Measurements from ENCODE around the gene RIT2.

Gene RIT2

GRCh38 chr18:42756214-42756613, 359.3 kb downstream of the RIT2 start:
- Histone ChIP-seq H3K9me3 (ENCODE audit: control insufficient read depth, low read length) (no peaks in the 10 kb centered on the region), H3K4me3 (ENCODE audit: low read depth, low read length) (no peak overlapping the region), H3K4me2 (ENCODE audit: low read length) (no peak overlapping the region), H3K27ac (no peak overlapping the region), H3K9ac (no peak overlapping the region), H3K27me3 (ENCODE audit: control insufficient read depth, insufficient read depth, low read length) (no peaks in the 10 kb centered on the region), H2AFZ (no peak overlapping the region), H3K4me1 (no peaks in the 10 kb centered on the region), H3K79me2 (no peaks in the 10 kb centered on the region), H3K36me3 (ENCODE audit: control insufficient read depth, insufficient read depth, low read length) (no peaks in the 10 kb centered on the region)
- TF ChIP-seq CTCF (IDR thresholded peaks at IDR 0.05) = no peak

DNA sequence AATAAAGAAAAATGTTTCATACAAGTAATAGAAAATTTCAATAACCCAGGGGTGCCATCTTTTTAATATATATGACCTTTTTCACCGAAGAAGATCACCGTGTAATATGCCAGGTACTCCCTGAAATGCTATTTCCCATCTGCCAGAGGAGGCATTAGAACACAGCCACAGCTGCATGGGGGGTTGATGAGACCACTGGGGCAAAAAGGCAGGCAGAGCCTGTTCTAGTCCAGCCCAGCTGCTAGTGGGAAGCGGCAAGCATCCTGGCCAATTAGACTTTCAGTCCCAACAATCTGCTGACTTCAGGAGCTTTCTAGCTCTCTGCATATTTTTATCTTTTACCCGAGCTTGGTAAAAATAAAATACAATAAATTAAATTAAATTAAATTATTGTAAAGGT, 362.6 kb downstream of the RIT2 start:
- Histone ChIP-seq H2AFZ (no peak overlapping the region), H3K9ac (no peak overlapping the region), H3K36me3 (ENCODE audit: control insufficient read depth, insufficient read depth, low read length) (no peaks in the 10 kb centered on the region), H3K4me2 (ENCODE audit: low read length) (no peak overlapping the region), H3K79me2 (no peaks in the 10 kb centered on the region), H3K9me3 (ENCODE audit: control insufficient read depth, low read length) (no peaks in the 10 kb centered on the region), H3K4me3 (ENCODE audit: low read depth, low read length) (no peak overlapping the region), H3K27ac (no peak overlapping the region), H3K27me3 (ENCODE audit: control insufficient read depth, insufficient read depth, low read length) (no peaks in the 10 kb centered on the region), H3K4me1 (no peaks in the 10 kb centered on the region)
- no peak for TF ChIP-seq CTCF (IDR thresholded peaks at IDR 0.05)

GRCh38 chr18:42746794-42747193, 368.7 kb downstream of the RIT2 start:
- Histone ChIP-seq H3K27me3 (ENCODE audit: control insufficient read depth, insufficient read depth, low read length) (no peaks in the 10 kb centered on the region), H2AFZ (no peak overlapping the region), H3K4me3 (ENCODE audit: low read depth, low read length) (no peak overlapping the region), H3K79me2 (no peaks in the 10 kb centered on the region), H3K4me2 (ENCODE audit: low read length) (no peak overlapping the region), H3K4me1 (no peaks in the 10 kb centered on the region), H3K9me3 (ENCODE audit: control insufficient read depth, low read length) (no peaks in the 10 kb centered on the region), H3K36me3 (ENCODE audit: control insufficient read depth, insufficient read depth, low read length) (no peaks in the 10 kb centered on the region), H3K27ac (no peak overlapping the region), H3K9ac (no peak overlapping the region)
- TF ChIP-seq CTCF (IDR thresholded peaks at IDR 0.05) = no peak

- H3K4me2 ChIP-seq (ENCODE audit: low read length) = no peak overlapping the region
- no peaks in the 10 kb centered on the region for H3K27me3 ChIP-seq (ENCODE audit: control insufficient read depth, insufficient read depth, low read length)
- no peaks in the 10 kb centered on the region for H3K9me3 ChIP-seq (ENCODE audit: control insufficient read depth, low read length)
- H3K79me2 ChIP-seq = no peaks in the 10 kb centered on the region
- no peak overlapping the region for H3K4me3 ChIP-seq (ENCODE audit: low read depth, low read length)
- no peak overlapping the region for H3K27ac ChIP-seq
- no peak overlapping the region for H2AFZ ChIP-seq
- H3K4me1 ChIP-seq = no peaks in the 10 kb centered on the region
- no peaks in the 10 kb centered on the region for H3K36me3 ChIP-seq (ENCODE audit: control insufficient read depth, insufficient read depth, low read length)
- no peak for TF ChIP-seq CTCF (IDR thresholded peaks at IDR 0.05)
- H3K9ac ChIP-seq = no peak overlapping the region
Observed at GRCh38 chr18:42745931-42746330, 369.6 kb downstream of the RIT2 start.

GRCh38 chr18:42745171-42745570, 370.3 kb downstream of the RIT2 start:
- no peaks in the 10 kb centered on the region for H3K36me3 ChIP-seq (ENCODE audit: control insufficient read depth, insufficient read depth, low read length)
- H3K27me3 ChIP-seq (ENCODE audit: control insufficient read depth, insufficient read depth, low read length) = no peaks in the 10 kb centered on the region
- TF ChIP-seq CTCF (IDR thresholded peaks at IDR 0.05) = no peak
- H2AFZ ChIP-seq = no peak overlapping the region
- no peaks in the 10 kb centered on the region for H3K79me2 ChIP-seq
- H3K9ac ChIP-seq = no peak overlapping the region
- H3K9me3 ChIP-seq (ENCODE audit: control insufficient read depth, low read length) = no peaks in the 10 kb centered on the region
- no peaks in the 10 kb centered on the region for H3K4me1 ChIP-seq
- no peak overlapping the region for H3K27ac ChIP-seq
- H3K4me2 ChIP-seq (ENCODE audit: low read length) = no peak overlapping the region
- H3K4me3 ChIP-seq (ENCODE audit: low read depth, low read length) = no peak overlapping the region
